GM19438 (cell line): Measurements from ENCODE around the gene KCNJ16.

Experiments used
- ATAC-seq: cut with Tn5 transposase; IDR thresholded peaks from one replicate; pipeline ENCODE4 v1.9.1; 2021; ENCODE audit warnings: low read depth; ENCODE audit not compliant: unreplicated experiment

Gene KCNJ16

GRCh38 chr17:70095455-70095854 is 20.4 kb downstream of the KCNJ16 start:
- ATAC-seq = no peak

GRCh38 chr17:70096861-70097260 is 21.8 kb downstream of the KCNJ16 start:
- no peak for ATAC-seq

GRCh38 chr17:70098030-70098429 is 23.0 kb downstream of the KCNJ16 start:
- ATAC-seq = no peak

- ATAC-seq = no peak
Measured at GRCh38 chr17:70099294-70099693, 24.3 kb downstream of the KCNJ16 start.

- no peak for ATAC-seq
Measured at GRCh38 chr17:70099884-70100283, 24.9 kb downstream of the KCNJ16 start.

- no peak for ATAC-seq
Measured at GRCh38 chr17:70100983-70101382, 26.0 kb downstream of the KCNJ16 start.

DNA sequence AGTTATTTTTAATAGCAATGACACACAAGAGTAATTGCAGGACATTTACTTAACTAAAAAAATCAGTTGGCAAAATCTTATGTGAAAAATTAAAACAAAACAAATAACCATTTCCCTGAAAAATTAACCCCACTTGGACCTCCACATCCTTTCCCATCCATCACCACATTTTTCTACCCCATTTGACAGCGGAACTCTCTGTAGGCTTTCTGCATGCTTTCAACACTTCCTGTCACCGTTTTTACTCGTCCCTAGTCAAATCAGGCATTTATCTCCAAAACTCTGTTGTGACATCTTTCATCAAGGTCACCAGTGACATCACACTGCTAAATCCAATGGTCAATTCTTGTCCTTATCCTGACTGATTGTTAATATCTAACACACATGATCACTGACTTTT is 27.5 kb downstream of the KCNJ16 start:
- no peak for ATAC-seq

DNA sequence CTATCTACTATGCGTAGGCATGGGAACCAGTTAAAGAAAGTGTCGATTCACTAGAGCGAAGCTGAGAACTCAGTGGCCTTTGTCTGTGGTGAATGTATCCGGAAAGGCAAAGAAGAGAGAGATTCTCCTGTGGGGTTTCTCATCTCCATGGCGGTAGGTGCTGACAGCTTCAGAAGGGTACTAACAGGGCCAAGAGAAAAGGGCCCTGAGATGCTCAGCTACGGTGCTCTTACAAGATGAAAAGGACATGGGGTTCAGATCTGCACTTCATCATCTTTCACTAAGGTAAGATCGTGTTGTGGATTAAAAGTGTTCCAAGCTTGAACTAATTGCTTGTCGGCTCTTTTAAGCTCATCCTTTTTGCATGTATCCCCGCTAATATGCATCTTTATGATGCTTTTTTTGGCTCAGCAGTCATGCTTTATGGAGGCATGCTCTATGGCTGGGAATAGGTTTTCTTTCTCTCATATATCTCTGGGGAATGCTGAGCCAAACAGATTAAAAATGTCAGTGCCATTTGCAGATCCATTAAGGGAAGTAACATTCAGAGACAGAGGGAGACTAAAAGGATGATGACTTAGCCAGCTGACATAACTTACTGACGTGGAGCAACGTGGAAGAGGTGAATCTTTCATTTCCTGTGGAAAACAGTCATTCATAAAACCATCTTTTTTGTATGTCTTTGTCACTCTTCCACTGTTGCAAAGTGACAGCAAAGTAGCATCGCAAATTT is 29.9 kb downstream of the KCNJ16 start:
- no peak for ATAC-seq

DNA sequence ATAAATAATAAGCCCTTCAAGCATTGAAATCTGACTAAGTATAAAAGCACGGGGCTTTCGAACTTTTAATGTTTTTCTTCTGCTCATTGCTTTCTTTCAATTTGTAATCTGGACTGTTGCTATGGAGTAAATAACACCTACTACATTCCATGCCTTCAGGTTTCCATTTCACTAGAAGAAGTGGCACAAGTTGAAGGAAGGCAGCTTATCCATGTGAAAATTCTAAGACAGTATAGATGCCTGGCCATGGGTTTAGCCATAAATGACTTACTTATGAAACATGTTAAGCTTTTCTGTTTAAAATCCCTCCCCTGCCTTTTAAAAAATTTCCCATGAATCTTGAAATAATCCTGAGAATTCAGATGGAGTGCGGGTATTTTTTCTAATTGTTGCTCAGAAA is 30.6 kb downstream of the KCNJ16 start:
- no peak for ATAC-seq

DNA sequence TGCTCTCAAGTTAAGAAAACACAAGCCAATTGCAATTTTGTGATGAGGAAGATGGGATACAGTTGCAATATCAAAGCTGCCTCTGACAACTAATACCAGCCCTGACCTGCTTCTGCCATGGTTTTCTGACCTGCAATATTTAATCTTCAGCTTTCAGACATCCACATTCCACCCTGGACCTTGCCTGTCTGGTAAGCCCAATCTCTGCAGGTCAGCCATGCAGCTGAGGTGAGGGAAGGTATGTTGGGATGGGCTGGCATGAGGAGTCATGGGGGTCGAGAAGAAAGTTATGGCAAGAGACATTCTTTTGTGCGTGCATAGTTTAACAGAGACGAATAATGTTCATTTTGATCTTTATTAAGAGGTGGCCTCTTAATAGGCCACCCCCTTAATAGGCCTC is 31.5 kb downstream of the KCNJ16 start:
- no peak for ATAC-seq

GRCh38 chr17:70107441-70107840 is 32.4 kb downstream of the KCNJ16 start:
- no peak for ATAC-seq

GRCh38 chr17:70107904-70108565 is 33.0 kb downstream of the KCNJ16 start:
- ATAC-seq = no peak

GRCh38 chr17:70109497-70109896 is 34.5 kb downstream of the KCNJ16 start:
- ATAC-seq = no peak

DNA sequence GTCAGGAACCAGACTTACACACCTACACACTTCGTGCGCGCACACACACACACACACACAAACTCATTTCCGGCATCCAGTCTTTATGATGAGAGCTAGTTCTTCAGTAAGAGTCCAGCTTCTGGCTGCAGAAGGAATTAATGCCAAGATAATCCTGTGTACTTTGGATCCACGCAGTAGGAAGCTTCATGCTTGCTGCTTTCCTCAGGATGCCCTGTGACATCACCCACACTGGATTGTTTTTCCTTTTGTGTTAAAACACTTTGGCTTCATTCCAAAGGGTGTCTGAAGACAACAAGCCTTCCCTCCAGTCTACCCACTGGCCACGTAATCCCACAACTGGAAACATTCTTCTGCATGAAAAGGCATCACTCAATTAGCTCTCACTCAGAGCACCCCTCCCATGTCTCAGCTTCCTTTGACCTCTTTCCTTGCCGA is 35.4 kb downstream of the KCNJ16 start:
- no peak for ATAC-seq

GRCh38 chr17:70111201-70111600 is 36.2 kb downstream of the KCNJ16 start:
- ATAC-seq = no peak

DNA sequence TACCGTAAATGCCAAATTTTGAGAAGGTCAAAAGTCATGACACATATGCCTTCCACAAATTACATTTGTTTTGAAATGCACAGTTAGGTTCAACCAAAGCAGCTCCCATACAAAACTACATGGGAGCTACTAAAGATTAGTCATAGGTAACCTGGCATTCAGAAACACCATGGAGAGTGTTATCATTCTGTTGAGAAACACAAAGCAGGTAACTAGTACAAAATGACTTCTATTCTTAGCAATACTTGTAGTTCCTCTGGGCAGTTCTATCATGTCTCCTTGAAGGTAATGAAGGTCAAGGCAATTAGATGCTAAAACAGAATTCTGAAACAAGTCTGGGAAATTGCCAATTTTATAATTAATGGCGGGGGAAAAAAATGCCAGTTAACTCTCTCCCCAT is 39.4 kb downstream of the KCNJ16 start:
- no peak for ATAC-seq

- no peak for ATAC-seq
Measured at GRCh38 chr17:70115126-70115525, 40.1 kb downstream of the KCNJ16 start.

DNA sequence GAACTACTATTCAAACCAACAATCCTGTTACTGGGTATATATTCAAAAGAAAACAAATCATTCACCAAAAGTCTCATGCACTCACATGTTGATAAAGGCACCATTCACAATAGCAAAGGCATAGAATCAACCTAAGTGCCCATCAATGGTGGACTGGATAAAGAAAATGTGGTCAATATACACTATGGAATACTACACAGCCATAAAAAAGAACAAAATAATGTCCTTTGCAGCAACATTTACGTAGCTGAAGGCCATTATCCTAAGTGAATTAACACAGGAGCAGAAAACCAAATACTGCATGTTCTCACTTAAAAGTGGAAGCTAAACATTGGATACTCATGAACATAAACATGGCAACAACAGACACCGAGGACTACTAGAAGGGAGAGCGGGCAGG is 41.9 kb downstream of the KCNJ16 start:
- ATAC-seq = no peak

DNA sequence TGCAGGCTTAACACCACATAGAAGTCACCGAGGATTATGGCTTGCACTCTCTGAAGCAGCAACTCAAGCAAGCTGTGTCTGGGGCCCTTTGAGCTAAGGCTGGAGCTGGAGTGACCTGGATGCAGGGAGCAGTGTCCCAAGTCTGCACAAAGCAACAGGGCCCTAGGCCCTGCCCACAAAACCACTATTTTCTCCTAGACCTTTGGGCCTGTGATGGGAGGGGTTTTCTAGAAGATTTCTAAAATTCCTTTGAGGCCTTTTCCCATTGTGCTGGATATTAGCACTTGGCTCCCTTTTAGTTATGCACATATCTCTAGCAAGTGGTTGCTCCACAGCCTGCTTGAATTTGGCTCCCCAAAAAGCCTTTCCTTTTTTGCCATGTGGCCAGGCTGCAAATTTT is 44.5 kb downstream of the KCNJ16 start:
- ATAC-seq = no peak

DNA sequence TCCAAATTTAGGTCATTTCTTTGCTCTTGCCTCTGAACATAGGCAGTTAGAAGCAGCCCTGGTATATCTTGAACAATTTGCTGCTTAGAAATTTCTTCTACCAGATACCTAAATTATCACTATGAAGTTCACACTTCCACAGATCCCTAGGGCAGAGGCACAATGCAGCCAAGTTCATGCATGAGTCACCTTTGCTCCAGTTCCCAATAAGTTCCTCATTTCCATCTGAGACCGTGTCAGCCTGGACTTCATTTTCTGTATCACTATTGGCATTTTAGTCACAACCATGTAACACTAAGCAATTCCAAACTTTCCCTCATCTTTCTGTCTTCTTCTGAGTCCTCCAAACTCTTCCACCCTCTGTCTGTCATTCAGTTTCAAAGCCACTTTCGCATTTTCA is 45.0 kb downstream of the KCNJ16 start:
- no peak for ATAC-seq

- ATAC-seq = no peak
Measured at GRCh38 chr17:70120425-70120824, 45.4 kb downstream of the KCNJ16 start.

- ATAC-seq = no peak
Measured at GRCh38 chr17:70121126-70121525, 46.1 kb downstream of the KCNJ16 start.
